ENCODE measurements around the gene EFCAB13.

The EFCAB13 gene

DNA sequence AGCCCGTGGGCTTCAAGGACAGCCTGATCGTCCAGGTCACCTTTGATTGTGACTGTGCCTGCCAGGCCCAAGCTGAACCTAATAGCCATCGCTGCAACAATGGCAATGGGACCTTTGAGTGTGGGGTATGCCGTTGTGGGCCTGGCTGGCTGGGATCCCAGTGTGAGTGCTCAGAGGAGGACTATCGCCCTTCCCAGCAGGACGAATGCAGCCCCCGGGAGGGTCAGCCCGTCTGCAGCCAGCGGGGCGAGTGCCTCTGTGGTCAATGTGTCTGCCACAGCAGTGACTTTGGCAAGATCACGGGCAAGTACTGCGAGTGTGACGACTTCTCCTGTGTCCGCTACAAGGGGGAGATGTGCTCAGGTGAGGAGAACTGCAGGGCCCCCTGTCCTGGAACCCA lies 31.5 kb upstream of the EFCAB13 start:
- no peak for DNase-seq

- no peak for DNase-seq
Observed at GRCh38 chr17:47295037-47295873, 28.5 kb upstream of the EFCAB13 start.

- DNase-seq: no peak
Observed at GRCh38 chr17:47295874-47296255, 27.9 kb upstream of the EFCAB13 start.

DNA sequence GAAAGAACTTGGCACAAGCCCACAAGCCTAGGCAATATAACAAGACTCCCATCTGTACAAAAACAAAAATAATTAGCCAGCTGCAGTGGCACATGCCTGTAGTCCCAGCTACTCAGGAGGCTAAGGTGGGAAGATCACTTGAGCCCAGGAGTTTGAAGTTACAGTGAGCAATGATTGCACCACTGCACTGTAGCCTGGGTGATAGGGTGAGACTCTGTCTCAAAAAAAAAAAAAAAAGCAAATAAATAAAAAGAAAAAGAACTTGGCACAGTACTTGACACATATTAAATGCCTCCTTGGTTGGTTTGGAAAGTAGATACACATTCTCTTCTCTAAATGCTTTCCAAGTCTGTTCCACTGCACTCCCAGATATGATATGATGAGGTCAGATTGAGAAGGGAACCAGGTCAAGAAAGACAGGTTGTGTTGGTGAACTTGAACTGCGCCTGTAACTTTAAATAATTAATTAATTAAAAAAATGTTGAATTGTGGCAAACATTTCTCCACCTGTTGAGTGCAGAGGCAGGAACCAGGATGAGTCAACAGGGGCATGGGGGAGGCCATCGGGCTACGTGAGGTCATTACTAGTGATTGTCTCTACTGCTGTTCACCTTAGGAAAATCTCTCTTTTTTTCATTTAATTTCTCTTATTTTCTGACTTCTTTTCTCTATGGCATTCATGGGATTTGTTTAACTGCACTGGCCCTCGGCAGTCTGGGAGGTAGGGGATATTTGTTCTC lies 25.9 kb upstream of the EFCAB13 start:
- DNase-seq: no peak

DNA sequence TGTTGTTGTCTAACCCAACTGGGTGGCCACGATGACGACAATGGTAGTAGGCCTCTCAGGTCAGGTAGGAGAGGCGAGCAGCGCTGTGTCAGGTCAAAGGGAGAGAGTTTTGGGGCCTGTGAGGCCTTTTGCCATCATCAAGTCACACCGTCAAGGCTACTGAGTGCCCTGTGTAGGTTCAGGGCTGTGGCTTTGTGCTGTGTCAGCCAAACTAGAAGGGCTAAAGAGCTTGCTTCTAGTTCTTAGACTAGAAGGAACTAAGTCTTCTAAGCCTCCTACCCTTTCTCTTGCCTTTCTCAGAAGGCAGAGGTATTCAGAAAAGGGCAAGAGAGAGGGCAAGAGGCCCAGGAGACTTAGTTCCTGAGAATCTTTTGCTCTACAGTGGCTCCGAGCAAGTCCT lies 25.0 kb upstream of the EFCAB13 start:
- DNase-seq: no peak

DNA sequence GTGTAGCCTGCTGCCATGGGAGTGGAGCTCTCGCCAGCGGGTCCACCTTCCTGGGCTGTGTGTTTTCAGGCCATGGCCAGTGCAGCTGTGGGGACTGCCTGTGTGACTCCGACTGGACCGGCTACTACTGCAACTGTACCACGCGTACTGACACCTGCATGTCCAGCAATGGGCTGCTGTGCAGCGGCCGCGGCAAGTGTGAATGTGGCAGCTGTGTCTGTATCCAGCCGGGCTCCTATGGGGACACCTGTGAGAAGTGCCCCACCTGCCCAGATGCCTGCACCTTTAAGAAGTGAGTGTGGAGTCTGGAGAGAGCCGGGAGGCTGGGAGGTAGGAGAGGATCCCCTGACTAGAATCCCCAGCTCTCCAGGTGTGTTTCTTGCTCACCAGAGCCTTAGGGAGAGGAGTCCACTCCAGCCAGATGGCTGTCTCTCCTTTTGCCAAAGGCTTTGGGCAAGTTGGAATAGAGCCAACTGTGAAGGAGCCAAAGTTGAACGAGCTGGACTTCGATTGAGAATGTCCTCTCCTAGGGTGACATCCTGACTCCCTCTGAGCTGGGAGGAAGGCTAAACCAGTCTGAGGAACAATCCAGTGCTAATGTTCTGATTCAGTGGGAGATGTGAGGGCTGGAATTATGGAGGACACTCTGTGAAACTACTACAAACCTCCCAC lies 24.4 kb upstream of the EFCAB13 start:
- DNase-seq: no peak

DNA sequence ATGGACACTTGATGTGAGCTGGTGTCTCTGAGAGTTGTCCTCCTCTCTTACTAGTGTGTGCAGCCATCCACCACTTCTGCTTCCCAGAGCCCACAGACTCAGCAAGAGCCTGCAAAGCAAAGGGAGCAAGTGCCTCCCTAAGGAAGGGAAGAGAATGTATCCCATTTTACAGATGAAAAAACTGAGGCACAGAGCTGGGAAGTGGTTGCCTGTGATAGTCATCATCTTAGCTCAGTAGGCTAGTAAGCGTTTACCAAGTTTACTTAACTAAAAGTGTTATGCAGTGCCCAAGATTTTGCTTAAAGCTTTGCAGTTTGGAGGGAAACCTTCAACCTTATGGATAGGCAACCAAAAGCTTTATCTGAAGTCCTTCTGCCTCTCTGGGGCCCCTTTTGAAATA lies 23.0 kb upstream of the EFCAB13 start:
- DNase-seq: no peak

DNA sequence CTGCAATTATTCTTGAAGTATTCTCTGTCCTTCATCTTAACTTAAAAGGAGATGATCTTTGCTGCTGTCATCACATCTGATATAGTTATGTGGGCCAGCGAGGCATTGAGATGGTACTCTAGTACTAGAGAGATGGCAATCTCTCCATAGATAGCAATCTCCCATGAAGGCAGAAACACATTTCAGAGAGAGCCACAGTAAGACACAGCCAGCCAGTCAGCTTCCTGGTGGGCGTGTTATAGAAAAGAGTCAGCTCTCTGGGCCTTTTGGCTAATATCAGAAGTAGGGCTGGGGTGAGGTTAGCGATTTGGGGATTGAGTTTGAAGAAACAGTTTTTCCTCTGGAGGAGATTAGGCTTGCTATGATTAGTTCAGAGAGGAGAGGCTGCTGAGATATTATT lies 22.6 kb upstream of the EFCAB13 start:
- DNase-seq: no peak

- DNase-seq: no peak
Observed at GRCh38 chr17:47301831-47302230, 21.9 kb upstream of the EFCAB13 start.

DNA sequence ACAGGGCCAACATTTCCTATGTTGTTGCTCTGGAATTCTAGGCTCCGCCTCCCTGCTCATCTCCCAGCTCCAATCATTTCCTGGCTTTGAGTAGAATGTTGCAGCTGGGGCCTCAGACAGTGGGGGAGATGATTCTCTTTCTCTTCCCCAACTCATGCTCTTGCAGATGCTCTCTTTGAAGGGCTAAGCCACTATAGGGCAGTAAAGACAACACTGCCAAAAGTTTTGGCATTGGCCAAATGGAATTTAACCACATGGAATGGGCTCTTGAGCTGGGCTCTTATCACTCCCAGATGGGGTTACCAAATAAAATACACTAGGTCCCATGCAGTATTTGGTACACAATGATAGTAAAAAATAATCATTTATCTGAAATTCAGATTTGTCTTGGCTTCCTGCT lies 19.6 kb upstream of the EFCAB13 start:
- DNase-seq: no peak

GRCh38 chr17:47305302-47305923 lies 18.3 kb upstream of the EFCAB13 start:
- DNase-seq: no peak

DNA sequence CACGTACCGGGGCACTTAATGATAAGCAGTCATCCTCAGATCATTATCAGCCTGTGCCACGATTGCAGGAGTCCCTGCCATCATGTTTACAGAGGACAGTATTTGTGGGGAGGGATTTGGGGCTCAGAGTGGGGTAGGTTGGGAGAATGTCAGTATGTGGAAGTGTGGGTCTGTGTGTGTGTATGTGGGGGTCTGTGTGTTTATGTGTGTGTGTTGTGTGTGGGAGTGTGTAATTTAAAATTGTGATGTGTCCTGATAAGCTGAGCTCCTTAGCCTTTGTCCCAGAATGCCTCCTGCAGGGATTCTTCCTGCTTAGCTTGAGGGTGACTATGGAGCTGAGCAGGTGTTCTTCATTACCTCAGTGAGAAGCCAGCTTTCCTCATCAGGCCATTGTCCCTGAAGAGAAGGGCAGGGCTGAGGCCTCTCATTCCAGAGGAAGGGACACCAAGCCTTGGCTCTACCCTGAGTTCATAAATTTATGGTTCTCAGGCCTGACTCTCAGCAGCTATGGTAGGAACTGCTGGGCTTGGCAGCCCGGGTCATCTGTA lies 13.5 kb upstream of the EFCAB13 start:
- DNase-seq: no peak

- DNase-seq: no peak
Observed at GRCh38 chr17:47311420-47311819, 12.3 kb upstream of the EFCAB13 start.

- DNase-seq: peak; percentile 37
Observed at GRCh38 chr17:47315451-47316266, 8.1 kb upstream of the EFCAB13 start.

GRCh38 chr17:47316311-47316710 lies 7.4 kb upstream of the EFCAB13 start:
- DNase-seq: no peak

DNA sequence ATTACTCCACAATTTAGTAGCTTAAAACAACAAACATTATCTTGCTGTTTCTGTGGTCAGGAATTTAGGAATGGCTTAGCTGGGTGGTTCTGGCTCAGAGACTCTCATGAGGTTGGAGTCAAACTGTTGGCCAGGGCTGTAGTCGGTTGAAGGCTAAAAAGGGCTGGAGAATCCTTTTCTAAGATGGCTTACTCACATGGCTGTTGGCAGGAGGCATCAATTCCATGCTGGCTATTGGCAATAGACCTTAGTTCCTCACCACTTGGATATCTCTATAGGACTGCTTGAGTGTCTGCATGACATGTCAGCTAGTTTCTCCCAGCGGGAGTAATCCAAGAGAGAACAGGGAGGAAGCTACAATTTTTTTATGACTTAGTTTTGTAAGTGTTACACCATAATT lies 6.6 kb upstream of the EFCAB13 start:
- DNase-seq: no peak

- DNase-seq: no peak
Observed at GRCh38 chr17:47318197-47318918, 5.4 kb upstream of the EFCAB13 start.

GRCh38 chr17:47320879-47321502 lies 2.8 kb upstream of the EFCAB13 start:
- DNase-seq: no peak

- DNase-seq: peak; percentile 21
Observed at GRCh38 chr17:47324224-47325020, 667 bp downstream of the EFCAB13 start.

DNA sequence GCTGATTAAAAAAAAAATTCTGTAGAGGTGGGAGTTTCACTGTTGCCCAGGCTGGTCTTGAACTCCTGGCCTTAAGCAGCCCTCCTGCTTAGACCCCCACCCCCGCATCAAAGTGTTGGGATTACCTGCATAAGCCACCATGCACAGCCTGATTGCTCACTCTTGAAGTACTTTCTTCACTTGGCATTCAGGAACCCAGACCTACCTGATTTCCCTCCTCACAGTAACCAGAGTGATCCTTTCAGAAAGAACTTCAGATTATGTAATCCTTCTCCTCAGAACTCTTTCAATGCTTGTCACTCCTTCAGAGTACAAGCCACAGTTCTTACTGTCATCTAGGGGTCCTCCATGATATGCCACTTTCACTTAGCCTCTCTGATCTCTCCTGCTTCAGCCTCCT lies 1.4 kb downstream of the EFCAB13 start:
- DNase-seq: no peak
